Muscle of arm (tissue), 14 donors: ENCODE data around the gene FBN2. TPM values are rescaled to one million over a fixed set of nuclear protein-coding genes. Genes with fewer than 3 reads are reported as not detected.

Experiments used
- DNase-seq: peaks from one replicate; pipeline ENCODE4 v3.0.0-alpha.2; 2013
- long read RNA-seq, 11 donors: transcript quantifications; one replicate each; lab custom pipeline, GENCODE V29; 2026
- polyA plus RNA-seq, 12 donors: library from polyadenylated mRNA; unstranded; fragments of 120-200 nt; gene quantifications; one replicate each; pipeline ENCODE4 v1.2.1, GENCODE V29; 2013; ENCODE audit not compliant: insufficient read length in 12 of 12

FBN2 gene
- polyA plus RNA-seq, result 100 to 1,000 TPM in 3 of 12 donors, 10 to 100 TPM in 8, not detected in 1; 36.9 to 130 (median 56.0) TPM
- long read RNA-seq, donor 1, partial matches to known transcripts, result 0 of 2 reads
- long read RNA-seq, donor 1, other reads (novel, unspliced or antisense), result 0 of 2 reads
- long read RNA-seq, donor 2, result 0 reads
- long read RNA-seq, donor 3, result 0 reads
- long read RNA-seq, donor 4, result 0 reads
- long read RNA-seq, donor 5, result 0 reads
- long read RNA-seq, donor 6, partial matches to known transcripts, result 0 of 2 reads
- long read RNA-seq, donor 6, other reads (novel, unspliced or antisense), result 0 of 2 reads
- long read RNA-seq, donor 7, partial matches to known transcripts, result 5 of 6 reads
- long read RNA-seq, donor 7, other reads (novel, unspliced or antisense), result 0 of 6 reads
- long read RNA-seq, donor 8, result 0 reads
- long read RNA-seq, donor 9, partial matches to known transcripts, result 0 of 1 reads
- long read RNA-seq, donor 9, other reads (novel, unspliced or antisense), result 0 of 1 reads
- long read RNA-seq, donor 10, result 0 reads
- long read RNA-seq, donor 11, full-length matches to known transcripts, result 1 of 1 reads
- long read RNA-seq, donor 11, partial matches to known transcripts, result 0 of 1 reads
- long read RNA-seq, donor 11, other reads (novel, unspliced or antisense), result 0 of 1 reads

DNA sequence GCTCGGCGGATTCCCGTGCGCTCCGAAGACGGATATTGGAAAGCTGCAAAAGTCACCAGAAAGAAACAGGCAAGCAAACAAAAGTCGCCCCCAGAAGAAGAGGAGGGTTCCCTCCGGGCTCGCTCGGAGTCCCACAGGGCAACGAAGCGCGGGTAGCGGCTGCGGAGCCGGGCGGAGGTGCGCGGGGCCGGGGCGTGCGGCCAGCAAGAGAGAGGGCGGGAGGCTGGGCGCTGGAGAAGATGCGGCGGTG, at the start of gene FBN2:
Gene FBN2 (minus strand): TSS at position 246 of the 250 bp plus-strand sequence. CDS start 642 bp downstream, outside the sequence.
- DNase-seq, result no peak

DNA sequence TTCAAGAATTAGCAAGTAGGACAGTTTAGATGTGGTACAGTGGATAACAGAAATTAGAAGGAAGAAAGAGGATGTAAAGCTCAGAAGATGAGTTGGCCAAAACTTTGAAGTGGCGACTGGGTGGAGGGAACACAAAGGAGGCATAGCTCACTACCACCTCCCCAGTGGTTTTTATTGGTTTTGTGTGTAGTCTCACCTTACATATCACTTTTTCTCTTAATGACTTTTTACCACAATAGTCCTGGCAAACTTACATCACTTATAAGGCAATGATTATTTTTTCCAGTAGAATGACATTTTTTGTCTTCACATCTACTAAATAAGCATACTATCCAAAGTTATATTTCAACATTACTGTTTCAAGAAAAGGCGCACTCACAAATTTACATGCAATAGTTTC, 49.2 kb upstream of the FBN2 start:
- DNase-seq, result no peak

DNA sequence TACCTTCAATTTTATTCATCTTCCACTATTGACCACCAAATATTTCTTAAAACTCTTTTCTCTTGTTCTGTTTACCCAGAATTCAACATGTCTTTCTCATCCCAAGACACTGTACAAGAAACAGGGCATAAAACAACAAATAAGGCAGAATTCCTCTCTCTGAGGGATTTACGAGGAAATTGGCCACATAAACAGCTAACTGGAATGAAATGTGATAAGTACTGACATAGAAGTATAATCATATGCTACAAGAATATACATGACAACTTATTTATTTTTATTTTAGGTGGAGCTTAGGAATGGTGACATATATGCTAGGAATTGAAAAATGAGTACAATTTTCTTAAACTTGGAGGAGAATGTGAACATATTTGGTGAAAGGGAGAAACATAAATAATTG, 48.8 kb upstream of the FBN2 start:
- DNase-seq, result no peak

DNA sequence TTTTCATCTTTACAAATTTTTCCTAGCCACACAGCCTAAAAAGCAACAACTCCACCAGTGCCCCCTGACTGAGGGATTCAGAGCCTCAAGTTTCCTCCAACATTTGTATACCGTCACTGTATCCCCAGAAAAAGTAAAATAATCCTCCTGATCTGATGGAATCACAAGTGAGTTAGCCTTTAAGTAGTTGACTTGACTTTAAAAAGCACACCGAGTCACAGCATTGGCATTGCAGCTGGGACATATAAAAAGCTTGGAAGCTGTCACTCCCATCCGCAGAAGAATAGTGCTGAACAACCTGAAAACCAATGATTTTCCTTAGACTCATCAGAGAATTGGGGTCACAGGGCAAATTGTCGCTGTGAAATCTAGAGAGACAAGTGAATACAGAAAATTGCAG, 41.6 kb upstream of the FBN2 start:
- no peak for DNase-seq

DNA sequence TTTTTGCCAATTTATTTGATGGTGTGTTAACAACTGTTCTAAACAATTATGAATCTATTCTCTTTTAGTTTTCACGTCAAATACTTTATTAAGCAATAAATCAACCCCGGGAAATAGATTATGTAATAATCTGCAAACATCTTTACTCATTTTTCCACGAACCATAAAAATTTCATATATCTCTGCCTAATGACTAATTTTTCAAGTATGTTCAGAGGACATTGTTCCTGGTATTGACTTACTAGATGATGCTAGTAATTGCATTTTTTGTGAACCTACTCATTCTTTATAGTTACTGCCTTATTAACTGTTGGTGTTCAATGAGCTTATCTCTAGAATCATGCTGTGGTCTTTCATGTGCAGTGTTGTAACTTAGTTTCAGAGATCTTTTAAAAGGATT, 41.0 kb upstream of the FBN2 start:
- DNase-seq, result no peak

DNA sequence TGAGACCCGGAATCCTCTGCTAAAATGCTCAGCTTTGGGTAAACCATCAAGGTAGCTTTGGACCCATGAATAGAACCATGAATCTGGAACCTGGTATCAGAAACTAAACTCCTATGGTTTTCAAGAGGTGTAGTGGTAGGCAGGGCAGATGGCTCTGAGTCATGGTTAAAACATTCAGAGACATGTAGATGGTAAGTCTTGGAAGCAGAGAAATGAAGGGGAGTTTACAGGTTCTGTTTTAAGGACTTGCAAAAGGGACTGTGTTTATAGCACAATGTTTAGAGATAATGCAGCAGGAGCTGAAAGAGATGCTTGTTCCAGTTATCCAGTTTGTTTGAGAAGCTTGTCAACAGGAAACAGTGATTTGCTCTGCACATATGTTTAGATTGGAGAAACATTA, 36.0 kb upstream of the FBN2 start:
- no peak for DNase-seq

DNA sequence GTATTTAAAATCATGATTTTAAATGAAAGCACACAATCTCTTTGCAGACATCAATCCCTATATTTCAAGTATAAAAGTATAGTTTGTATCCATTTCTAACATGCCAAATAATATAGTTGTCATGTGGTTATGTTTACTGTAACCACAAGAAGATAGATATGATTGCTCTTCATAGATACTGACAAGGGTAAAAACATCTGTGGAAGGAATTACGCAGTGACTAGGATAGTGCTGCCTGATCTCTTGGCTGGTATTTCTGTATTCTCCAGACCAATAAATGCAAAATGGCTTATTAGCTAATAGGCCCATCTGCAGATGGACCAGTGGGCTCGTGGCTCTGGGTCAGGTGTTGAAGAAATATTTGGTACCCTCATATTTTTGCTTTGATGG, 34.9 kb upstream of the FBN2 start:
- no peak for DNase-seq

DNA sequence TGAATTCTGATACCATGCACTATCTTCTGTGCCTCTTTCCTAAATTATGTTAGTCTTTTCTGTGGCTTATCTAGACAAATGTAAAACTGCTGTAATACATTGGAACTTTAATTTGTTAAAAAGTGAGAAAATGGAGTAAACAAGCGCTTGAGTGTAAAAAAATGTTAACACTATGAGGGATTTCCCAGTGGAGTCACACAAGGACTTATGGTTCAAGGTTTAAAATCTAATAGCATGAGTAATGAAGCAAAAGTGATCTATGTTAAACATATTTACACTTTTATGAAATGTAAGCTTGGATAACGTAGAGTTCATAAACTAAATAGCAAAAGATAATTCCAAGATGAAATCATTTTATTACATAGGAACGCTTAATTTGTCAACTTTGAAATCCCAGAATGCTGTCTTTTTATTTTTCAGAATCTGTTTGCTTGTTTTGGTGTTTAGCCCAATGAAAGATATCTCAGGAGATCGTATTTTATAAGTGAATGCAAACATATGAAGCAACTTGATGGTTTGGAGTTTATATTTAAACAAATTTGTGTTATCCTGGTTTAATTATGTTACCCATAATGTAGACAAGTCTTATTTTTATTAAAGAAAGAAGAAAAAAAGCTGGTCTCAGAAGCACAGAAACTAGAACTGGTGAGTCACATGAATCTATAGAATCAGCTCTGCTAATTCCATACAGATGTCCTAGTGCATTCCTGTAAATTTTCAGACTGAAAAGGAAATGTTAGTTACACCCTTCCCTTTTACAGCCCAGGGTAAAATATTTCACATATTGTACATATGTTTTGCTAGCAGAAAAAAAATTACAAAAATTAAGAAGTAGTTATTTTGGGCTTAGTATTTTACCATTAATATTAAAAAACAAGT, 34.2 kb upstream of the FBN2 start:
- DNase-seq, result peak; percentile 25

DNA sequence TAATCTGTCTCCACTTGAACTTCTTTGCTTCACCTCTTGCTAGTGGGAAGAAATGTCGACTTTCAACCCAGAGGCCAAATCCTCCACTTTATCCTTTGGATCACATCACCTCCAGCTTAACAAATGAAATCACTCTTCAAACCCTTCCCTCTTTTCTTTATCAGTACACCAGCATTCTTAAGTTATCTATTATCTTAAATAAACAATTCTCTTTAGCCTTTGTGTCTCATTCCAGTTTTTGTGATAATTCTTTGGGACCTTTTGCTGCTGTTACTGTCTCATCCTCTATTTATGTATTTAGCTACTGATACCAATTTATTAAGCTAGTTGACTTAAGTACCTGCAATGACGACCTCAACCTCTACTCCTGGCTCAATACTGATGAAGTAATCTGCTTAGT, 28.1 kb upstream of the FBN2 start:
- DNase-seq, result no peak

DNA sequence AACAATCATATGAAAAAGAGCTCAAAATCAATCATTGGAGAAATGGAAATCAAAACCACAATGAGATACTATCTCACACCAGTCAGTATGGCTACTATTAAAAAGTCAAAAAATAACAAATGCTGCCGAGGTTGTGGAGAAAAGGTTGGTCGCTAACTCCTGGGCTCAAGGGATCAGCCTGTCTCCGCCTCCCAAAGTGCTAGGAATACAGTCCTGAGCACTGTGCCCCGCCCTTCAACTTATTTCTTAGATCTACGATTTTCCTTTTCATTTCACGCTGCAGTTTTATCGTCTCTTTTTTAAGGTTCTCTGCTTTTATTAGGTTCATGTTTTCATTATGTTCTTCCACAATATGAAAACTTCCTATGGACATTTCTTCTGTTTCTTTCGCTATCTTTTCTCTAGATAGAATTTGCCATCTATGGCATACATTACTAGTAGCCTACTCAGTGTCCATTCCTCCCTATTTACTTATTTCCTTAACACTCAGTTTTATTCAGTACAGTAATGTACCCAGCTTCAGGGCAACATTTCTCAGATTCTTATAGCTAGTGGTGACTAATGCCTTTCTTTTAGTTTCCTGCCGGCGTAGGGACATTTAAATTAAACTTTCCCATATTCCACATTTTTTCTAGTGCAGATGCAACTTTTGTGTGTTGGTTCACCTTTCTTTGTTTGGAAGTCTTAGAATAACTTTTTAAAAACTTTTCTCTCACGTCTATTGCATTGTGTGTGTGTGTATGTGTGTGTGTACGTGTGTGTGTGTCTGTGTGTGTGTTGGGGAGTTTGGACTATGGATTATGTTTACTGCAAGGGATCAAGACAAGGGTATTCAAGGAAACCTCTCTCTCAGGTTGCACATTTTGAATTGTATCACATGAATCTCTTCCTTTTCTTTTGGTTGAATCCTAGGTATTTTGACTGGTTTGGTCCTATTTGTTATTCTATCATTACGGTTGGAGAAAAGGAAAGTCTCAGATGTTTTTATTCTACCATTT, 21.6 kb upstream of the FBN2 start:
- no peak for DNase-seq

DNA sequence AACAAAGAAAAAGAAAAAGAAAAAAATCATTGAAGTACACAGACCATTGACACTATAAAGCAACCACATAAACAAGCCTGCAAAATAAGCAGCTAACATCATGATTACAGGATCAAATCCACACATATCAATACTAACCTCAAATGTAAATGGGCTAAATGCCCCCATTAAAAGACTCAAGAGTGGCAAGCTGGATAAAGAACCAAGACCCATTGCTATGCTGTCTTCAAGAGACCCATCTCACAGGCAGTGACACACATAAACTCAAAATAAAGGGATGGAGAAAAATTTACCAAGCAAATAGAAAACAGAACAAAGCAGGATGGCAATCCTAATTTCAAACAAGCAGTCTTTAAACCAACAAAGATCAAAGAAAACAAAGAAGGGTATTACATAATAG, 15.7 kb upstream of the FBN2 start:
- DNase-seq, result no peak

DNA sequence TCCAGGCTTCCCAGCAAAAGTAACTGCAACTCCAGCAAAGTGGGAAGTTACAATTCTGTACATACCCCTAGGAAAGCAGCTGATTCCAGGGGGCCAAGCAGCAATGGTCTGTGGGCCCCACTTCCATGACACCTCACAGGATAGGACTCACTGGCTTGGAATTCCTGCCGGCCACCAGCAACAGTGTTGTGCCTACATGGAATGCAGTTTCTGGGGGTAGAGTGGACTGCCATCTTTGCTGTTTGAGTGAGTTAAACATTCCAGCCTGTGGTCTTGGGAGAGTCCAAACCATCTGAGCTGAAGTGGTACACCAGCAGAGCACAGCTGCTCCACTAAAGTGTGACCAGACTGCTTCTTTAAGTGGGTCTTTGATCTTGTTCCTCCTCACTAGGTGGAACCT, 13.4 kb upstream of the FBN2 start:
- no peak for DNase-seq

DNA sequence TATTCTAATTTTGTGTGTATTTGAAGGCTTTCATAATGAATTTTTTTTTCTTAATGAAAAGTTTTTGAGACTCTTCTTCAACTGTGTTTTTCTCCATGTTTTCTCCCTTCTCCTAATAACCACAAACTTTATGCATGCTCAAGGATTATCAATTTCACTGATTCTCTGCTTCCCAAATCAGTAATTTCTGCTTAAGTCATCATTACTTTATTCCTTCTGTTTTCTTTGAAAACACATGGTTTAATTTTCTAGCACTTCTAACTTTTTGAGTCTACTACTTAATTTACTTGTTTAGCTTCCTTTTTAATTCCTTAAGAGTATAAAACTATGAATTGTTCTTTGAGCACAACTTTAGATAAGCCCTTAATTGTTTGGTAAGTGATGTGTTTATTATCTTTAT, 11.5 kb upstream of the FBN2 start:
- DNase-seq, result no peak

DNA sequence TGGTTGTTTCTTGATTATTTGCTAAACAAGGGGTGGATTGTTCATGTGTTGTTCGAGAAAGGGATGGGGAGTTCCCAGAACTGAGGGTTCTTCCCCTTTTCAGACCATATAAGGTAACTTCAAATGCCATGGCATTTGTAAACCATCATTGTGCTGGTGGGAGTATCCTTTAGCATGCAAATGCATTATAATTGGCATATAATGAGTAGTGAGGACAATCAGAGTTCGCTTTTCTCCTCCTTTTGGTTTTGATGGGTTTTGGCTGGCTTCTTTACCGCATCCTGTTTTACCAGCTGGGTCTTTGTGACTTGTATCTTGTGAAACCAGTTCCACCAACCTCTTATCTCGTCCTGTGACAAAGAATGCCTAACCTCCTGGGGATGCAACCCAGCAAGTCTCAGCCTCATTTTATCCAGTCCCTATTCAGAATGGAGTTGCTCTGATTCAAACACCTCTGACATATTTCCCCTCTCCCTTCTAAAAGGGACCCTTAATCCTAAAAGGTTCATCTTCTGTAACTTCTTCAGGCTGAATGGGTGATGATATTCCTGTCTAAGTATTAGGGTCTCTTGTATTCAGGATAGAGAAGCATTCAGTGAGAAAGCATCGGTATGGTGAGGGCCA, 8.7 kb upstream of the FBN2 start:
- no peak for DNase-seq

DNA sequence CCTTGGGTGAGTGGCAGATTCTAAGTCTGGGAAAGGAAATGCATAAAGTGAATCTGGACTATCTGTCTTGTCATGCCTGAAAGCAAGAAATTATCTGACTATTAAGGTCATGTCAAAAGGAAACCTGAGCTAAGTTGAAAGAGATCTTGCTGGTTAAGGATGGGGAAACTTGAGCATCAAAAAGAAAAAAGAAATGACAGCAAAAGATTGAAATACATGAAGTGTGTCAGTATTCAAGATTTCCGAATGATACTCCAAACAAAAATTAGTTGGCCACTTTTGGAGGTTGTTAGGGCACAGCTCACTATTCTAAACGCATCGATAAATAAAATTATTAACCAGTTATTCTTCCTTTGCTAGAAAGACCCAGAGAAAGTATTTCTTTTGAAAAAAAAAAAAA, 3.3 kb upstream of the FBN2 start:
- no peak for DNase-seq

DNA sequence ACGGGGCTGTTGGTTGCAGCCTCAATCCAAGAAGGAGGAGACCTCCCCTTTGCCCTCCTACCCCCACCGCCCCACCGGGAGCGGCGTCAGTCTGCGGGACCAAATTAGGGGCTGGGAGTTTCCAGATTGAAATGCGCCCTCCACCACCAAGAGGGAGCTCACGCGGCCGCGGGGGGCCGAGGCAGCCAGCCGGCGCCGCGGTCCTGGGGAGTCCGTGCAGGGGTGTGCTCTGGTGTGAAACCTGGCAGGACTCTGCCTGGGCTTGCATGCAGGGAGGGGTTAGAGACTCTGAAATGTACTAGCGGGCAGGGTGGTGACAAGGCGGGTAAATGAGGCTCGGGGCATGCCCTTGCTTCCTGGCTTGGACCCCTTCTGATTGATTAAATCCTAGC, 989 bp upstream of the FBN2 start:
- peak; percentile 13 for DNase-seq

DNA sequence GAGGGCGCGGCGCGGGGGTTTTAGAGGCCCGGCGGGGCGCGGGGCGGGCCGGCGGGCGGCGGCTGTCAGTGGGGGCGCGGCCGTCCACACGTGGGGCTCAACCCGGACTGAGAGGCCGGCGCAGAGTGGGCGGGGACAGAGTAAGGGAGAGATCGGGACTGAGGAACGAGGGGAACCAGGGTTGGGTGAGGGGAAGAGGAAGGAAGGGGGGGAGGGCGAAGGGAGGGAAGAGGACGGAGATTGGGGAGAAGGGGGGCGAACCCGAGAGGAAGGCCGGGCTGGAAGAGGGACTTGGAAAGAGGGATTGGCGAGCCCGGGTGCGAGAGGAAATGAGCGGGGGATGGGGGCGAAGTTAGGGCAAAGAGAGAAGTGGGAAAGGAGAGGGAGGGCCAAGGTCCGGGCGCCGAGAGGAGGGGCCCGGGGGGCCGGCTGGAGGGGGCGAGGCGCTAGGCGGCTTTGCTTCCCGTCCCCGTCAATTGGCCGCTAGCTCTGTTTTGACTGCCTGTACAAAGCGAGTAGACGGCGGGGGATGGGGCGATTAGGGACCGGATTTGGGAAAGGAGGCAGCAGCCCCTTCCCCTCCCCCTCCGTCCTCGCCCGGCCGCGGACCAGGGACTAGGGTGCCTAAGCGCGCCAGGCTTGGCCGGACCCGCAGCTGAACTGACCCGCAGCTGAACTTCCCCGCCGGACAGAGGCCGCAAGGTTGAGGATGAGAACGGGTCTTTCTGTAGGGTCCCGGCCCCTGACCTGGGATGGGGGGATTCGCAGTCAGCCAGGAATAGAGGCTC, 399 bp upstream of the FBN2 start:
- DNase-seq, result peak; percentile 94

DNA sequence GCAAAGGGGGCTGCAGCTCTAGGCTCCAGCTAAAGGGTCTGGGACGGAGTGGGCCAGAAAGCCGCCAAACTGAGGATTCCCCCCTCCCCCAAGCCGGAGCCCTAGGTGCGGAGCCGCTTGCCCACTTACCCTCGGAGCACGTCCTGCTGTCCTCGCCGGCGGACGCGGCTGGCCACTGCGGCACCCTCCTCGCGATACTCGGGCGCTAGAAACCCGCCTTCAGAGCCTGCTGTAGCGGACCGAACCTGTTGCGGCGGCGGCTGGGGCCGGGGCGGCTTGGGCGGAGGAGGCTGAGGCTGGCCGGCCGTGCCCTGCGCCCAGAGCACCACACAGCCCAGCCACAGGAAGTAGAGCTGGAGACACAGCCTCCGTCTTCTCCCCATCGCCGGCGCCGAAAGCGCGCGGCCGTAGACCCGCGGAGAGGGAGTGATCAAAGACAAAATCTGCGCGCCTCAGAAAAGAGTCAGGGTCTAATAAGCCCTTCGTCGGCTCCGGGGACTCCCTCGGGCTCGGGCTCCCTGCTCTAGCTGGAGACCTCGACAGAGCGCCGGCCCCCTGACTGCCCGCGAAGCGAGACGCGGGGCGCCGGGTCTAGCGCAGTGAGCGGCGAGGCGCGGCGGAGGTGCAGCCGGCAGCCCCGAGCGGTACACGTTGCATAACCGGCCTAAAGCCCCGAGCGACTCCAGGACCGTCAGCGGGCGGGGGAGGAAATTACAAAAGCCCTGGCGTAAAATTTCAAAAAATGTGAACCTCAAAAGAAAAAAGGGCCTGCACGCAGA, 635 bp downstream of the FBN2 start:
- peak; percentile 63 for DNase-seq
